Stimulated activated CD4-positive, alpha-beta T cell treated with anti-CD3 and anti-CD28 coated beads, Interleukin-12 subunit alpha, Interleukin-12 subunit beta, amount 100 ng/mL, for 4 hours (primary cell): Measurements from ENCODE around the gene XAB2.

Experiments
- DNase-seq: peaks from one replicate; pipeline ENCODE4 v3.0.0-alpha.2; 2020

The XAB2 gene

DNA sequence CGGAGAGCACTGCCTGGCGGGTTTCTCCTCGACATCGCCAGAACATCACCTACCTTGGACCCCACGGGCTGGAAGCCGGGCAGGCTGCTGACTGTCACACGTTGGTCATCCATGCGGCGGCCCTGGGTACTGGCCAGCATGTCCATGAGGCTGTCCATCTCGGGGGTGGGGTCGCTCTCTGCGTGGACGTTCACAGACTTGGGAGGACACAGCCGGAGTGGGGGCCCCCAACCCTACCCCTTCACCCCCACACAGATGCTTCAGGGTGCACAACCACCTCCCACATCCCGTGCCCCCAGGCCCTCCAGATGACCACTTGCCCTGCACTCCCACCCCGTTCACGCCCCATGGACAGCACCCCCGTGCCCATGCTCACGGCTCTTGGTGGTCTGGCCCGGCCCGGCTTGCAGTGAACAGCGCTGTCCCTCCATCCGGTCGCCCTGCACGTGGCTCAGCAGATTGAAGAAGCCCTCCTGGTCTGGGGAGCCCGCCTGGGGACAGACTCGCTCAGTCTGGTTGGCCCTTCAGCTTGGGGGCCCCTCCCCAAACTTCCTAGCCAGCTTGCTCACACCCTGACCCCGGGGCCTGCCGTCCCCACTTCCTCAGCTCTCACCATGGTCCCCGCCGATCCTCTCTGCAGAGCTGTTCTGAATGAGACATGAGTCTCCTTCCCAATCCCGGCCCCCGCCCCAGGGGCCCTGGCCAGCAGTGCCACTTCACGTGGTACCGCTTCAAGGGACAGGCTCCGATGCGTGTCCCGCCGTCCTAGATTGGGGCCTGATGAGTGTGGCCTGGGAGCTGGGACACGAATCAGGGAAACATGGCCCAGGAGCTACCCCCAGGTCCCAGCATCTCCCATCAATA is 3.2 kb upstream of the XAB2 start:
- DNase-seq = no peak

DNA sequence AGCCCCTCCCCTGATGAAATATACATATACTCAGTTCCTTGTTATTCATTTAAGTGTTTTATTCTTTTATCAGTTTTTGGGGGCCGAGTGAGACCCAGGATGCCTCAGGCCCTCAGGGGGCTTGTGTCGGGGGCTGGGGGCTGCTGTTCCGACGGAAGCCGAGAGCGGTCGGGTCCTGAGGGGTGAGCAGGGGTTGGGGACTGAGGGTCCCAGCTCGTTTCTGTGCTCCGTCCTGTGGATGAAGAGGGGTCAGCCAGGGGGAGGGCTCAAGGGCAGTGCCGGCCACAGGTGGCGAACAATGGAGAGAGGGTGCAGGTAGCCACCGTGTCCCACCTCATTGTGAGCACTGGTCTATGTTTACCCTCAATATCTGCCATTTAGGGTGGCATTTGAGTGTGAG is 2.2 kb upstream of the XAB2 start:
- no peak for DNase-seq

DNA sequence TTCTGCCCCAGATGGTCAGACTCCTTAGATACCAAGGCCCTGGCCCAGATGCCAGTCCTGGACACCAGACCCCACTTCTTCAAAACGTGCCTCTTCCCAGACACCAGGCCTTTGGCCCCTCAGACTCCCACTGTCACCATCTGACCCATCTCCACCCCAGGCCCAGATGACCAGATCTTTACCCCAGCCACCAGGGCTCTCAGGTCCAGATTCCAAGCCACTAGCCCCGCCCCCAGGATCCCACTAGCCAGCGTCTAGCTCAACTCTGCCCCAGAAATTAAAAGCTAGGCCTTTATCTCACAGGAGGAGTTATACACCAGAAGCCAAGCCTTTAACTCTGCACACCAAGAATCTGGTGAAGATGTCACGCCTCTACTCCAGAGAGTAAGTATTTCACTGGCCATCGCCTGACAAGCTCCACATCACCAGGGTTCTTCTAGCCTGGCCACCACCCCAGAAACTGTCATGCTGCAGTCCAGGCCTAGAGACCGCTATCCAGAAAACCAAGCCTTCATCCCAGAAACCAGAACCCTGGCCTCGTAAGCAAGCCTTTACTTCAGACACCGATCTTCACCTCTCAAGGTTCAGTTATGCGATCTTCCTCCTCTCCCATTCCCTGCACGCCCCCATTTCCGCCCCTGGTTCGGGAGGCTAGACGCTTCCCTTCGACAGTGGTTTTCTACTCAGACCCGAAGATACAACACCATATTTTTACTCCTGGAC is 595 bp downstream of the XAB2 start:
- DNase-seq = no peak

DNA sequence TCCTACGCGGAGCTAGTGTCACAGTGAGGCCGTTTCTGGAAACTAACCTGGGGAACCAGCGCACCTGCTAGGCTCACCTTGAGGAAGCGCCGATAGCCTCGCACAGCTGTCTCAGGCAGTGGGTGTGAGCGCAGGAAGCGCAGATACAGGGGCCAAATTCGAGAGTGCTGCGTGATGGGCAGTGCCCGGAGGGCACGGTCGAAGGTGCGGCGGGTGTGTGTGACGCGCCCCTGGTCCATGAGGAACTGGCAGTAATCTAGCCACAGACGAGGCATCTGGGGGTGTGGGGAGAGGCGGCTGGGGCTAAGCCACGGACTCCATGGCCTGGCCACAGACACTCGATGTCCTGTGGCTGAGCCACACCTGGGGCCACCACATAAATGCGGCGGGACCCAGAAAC is 2.2 kb downstream of the XAB2 start:
- DNase-seq = no peak

DNA sequence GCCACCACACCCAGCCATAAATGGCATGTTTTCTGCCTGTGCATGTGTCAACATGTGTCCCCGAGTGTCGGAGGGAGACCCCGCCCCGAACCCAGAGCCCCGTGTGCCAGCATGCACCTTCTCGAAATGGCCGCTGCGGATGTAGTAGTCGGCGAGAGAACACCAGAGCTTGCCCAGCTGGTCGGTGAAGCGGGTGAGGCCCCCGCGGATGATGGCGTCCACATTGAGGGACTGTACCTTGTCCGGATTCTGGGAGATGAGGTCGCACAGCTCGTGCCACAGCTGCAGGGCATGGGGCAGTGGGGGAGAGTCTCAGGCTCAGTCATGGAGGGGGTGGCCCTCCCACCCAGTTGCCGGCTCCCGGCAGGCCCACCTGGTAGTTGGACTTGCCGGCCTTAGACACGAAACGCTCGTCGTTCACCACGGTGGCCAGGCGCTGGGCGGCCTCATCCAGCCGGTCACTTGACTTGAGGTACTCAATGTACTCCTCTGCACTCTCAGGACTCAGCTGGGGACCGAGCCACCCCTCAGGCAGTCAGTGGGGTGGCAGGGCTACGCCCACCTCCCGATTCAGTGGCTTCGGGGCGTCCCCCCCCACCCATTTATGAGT is 3.5 kb downstream of the XAB2 start:
- DNase-seq = no peak

DNA sequence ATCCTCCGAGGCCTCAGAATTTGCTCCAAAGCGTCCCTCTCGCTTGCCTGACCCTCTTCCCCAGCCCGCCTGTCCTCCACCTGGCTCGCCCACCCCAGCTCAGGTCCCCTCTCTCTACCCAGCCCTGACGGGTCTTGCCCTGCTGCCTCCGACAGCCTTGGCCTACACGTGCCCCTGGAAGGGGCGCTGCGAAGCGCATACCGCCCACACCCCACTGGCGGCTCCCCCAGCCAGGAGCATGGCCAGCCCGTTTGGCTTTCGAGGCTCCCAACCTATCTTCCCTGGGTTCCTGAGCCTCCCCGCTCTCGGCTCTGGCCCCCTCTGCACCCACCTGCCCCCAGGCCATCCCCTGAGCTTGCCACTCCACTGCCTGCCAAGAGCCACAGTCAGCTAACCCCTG is 4.5 kb downstream of the XAB2 start:
- DNase-seq = no peak

DNA sequence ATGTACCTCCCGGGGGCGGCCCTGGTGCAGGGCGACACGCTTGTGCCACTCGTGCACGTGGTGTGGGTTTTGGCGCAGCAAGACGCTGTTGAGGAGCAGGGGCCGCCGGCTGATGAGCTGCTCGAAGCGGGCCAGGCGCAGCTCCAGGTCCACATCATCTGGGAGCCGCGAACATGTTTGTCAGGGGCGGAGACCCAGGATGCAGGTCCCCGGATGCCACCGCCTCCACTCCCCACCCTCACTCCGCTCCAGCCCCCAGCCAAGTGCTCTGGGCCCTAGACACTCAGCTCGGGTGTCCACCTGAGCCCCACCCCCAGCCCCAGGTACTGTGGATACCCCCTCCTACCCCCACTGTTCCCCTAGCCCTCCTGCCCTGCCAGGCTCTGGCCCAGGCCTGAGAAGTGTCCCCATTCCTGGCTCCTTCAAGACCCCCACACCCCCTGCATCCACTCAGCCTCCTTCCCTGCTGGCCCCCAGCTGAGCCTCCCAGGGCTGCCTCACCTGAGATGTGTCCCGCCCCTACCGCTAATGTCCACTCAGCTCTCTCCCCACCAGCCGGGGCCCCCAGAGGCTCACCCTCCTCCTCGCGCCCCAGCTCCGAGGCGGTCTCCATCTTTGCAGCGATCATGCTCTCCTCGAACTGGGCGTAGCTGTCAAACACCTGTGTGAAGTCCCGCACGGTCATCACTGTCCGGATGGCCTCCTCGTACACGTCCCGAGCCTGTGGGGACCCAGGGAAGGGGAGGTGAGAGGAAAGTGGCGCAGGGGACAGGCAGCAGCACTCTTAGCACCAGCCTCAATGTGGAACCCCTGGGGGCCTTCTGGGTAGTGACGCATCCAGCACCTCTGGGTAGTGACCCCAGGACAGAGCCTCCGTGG is 5.4 kb downstream of the XAB2 start:
- DNase-seq = no peak

DNA sequence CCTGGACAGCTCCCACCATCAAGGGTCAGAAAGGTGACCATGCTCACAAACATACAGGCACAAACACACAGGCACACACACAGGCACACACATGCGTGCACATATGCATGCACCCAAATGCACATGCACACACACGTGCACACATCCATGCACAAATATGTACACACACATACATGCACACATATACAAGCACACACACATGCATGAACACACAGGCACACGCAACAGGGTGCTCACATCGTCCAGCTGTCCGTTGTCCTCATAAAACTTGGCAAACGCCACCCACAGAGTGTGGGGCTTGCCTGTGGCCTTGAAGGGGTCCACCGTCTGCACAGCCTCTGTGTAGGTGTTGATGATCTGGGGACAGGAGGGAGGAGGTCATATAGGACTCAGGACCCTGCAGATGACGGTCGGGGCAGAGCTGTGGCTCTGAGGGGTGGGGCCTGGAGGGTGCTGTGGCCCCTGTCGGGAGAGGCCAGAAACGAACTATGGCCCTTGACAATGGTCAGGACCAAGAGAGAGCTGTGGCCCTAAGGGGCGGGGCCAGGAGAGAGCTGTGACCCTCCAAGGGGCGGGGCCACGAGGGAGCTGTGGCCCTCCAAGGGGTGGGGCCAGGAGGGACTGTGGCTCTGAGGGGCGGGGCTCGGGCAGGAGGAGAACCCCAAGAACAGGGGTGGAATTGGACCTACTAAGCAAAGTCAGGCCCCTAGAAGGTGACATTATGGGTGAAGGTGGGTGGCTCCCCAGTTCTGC is 6.2 kb downstream of the XAB2 start:
- no peak for DNase-seq

DNA sequence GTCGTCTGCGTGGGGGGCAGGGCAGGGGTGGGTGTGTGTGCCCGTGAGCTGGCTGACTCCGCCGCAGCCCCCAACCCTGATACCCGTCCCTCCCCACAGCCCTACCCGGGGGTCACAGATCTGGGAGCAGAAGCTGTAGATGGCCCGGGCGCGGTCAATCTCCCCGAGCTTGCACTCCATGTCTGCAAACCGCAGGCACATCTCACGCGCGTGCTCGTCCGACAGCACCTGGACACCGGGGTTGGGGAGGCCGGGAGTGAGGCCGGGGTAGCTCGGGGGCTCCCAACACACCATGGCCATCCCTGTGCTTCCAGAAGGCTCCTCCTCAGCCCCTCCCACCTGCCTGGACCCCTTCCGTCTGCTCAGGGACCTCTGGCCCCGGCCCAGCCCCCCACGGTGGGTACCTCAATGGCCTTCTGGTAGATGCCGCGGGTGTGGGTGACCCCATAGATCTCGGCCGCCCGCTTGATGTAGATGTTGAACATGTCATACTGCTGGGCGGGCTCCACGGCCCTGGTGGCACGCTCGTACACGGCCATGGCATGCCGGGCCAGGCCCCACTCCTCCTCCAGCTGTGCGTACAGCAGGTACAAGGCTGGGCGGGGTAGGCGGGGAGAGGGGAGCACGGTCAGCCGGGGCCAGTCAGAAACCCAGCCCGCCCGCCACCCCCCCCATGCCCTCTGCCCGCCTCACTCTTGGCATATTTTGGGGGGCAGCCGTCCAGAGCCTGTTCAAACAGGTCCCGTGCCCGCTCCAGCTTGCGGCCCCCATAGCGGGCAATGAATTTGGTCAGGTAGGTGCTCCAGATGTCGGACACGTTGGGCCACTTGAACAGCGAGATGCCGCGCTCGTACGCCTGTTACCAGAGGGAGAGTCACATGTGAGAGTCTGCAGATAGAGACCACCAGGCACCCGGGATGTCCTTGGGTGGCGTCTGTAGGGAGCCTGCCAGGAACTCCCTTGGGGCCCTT is 8.6 kb downstream of the XAB2 start:
- DNase-seq = no peak

DNA sequence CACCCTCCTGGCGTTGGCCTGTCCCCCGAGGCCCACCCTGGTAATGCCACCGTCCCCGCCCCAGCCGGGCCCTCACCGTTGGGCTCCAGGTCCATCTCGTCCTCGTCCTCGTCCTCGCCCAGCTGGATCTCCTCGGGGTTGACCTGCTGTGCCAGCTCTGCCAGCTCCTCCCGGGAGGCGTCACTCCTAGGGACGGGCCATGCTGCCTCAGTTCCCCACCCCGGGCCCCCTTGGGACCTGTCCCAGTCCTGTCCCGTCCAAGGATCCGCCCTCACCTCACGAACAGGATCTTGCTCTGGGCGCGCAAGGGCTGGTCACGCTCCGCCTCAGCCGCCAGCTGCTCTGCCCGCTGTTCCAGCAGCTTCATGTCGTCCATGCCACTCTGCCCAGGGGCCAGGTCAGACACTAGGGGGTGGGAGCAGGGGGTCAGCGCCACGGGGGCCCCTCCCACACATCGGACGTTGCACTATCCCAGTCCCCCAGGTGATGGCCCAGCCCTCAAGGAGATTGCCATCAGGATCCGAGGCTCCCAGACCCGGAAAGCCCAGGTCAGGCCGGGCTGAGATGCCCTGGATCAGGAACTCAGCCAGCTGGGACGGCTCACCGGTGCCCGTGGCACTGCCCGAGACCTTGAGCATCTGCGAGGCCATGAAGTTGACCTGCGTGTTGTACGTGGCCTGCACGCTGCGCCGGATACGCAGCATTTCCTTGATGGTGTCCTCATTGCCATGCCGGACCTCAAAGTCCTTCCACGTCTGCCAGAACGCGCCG is 9.5 kb downstream of the XAB2 start:
- no peak for DNase-seq

DNA sequence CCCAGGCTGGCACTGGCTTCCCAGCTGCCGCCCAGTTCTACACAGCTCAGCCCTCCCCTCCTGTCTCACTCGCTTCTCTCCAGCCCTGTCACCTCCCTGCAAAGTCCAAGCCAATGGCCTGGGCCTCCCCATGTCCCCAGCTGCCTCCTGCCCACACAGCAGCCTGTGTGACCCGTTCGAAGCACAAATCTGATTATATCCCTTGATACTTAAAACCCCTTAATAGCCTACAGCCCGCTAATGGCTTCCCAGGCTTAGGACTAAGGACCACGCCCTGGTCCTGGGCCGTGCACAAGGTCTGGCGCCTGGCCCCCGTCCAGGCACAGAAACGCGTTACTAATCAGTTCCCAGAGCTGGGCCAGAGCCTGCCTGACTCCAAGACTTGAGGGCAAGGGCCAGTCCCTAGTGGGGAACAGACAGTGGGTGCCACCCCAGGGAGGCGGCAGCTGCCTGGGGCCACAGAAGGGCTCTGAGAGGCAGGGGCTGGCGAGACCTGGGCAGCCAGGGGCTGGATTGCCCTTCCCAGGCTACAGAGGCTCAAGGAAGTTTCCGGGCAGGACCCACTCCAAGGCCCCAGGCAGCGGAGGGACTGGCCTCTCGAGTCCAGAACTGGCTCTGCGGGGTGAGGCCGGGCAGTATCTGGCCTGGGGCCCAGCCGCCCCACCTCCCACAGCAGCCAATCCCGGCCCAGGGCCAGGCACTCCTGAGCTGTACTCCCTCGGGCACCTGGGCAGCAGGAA is 10.4 kb downstream of the XAB2 start:
- DNase-seq = no peak

DNA sequence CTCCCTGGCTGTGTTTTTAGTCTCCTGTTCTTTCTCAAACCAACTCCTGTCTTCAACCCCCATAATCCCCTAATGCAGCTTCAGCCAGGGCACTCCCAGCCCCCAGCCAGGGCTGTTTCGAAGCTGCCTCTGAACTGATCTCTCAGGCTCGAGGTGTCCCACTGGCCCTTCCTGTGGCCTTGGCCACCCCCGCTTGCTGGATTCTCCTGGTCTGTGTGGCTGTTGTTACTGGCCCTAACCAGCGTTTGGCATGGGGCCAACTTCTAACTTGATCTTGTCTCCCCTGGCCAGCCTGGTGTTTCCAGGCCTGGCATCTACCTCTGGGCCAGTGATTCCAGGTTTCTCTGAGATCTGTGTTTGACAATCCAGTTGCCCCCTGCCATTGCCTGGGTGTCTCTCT is 11.0 kb downstream of the XAB2 start:
- DNase-seq = no peak

DNA sequence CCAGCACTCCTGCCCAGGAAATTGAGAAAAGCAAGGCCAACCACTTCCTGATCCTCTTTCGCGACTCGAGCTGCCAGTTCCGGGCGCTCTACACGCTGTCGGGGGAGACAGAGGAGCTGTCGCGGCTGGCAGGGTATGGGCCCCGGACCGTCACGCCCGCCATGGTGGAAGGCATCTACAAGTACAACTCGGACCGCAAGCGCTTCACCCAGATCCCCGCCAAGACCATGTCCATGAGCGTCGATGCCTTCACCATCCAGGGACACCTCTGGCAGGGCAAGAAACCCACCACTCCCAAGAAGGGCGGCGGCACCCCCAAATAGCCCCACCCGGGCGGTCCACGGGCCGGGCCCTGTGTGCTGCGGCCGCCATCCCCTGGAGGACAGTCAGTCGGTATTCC is 11.6 kb downstream of the XAB2 start:
- no peak for DNase-seq

DNA sequence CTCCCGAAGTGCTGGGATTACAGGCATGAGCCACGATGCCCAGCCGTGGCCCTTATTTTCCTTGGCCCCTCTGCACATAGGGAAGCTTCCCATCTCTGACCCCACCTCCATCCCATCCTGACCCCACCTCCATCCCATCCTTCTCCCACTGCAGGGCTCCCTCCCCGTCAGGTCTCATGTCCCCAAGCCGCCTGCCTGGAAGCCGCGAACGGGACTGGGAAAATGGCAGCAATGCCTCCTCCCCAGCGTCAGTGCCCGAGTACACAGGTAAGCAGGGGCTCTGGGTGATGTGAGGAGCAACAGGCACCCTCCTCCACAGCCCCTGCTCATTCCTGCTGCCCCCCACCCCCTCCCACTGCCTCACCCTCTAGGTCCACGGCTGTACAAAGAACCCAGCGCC is 12.2 kb downstream of the XAB2 start:
- no peak for DNase-seq

DNA sequence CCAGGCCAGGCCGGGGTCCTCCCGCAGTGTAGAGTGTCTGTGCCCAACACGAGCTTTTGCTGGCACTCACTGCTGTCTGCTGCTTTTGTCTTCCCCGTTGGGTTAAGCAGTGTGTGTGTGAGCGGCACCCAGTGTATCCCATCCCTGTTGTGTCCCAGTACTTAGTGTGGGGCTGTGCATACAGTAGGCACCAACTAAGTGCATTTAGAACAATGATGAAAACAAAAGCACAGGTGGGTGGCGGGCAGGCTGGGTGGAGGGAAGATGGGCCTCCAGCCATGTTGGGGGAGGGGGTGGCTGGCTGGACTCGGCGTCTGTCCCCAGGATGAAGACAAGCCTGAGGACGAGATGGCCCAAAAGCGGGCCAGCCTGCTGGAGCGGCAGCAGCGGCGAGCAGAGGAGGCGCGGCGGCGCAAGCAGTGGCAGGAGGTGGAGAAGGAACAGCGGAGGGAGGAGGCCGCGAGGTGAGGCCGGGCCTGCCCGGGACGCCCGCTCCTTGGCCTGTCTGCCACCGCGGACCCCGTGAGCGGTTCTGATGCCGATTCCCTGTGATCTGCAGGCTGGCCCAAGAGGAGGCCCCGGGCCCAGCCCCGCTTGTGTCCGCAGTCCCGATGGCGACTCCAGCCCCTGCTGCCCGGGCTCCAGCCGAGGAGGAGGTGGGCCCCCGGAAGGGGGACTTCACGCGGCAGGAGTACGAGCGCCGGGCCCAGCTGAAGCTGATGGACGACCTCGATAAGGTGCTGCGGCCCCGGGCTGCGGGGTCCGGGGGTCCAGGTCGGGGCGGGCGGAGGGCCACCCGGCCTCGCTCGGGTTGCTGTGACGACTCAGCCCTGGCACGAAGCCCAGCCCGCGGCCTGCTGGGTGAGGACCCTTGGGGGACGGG is 14.2 kb downstream of the XAB2 start:
- DNase-seq = no peak

DNA sequence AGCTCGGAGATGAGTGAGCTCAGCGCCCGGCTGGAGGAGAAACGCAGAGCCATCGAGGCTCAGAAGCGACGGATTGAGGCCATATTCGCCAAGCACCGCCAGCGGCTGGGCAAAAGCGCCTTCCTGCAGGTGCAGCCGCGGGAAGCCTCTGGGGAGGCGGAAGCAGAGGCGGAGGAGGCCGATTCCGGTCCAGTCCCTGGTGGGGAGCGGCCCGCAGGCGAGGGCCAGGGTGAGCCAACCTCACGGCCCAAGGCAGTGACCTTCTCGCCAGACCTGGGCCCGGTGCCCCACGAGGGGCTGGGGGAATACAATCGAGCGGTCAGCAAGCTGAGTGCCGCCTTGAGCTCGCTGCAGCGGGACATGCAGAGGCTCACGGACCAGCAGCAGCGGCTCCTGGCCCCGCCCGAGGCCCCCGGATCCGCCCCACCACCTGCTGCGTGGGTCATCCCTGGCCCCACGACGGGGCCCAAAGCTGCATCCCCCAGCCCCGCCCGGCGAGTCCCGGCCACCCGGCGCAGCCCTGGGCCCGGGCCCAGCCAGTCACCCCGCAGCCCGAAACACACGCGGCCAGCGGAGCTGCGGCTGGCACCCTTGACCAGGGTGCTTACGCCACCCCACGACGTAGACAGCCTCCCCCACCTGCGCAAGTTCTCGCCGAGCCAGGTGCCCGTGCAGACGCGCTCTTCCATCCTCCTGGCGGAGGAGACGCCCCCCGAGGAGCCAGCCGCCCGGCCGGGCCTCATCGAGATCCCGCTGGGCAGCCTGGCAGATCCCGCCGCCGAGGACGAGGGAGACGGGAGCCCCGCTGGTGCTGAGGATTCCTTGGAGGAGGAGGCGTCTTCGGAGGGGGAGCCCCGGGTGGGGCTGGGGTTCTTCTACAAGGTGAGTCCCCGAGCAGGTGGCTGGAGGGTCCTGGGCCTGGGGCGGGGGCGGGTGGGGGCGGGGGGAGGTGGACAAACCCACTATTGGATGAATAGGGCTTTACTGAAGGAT is 16.8 kb downstream of the XAB2 start:
- DNase-seq = no peak
